ENCODE measurements around the gene EMC10. TPM values are rescaled to one million over a fixed set of nuclear protein-coding genes. Genes with fewer than 3 reads are reported as not detected.

EMC10 gene
- 76.0 and 76.2 TPM in 2 replicates for total RNA-seq

DNA sequence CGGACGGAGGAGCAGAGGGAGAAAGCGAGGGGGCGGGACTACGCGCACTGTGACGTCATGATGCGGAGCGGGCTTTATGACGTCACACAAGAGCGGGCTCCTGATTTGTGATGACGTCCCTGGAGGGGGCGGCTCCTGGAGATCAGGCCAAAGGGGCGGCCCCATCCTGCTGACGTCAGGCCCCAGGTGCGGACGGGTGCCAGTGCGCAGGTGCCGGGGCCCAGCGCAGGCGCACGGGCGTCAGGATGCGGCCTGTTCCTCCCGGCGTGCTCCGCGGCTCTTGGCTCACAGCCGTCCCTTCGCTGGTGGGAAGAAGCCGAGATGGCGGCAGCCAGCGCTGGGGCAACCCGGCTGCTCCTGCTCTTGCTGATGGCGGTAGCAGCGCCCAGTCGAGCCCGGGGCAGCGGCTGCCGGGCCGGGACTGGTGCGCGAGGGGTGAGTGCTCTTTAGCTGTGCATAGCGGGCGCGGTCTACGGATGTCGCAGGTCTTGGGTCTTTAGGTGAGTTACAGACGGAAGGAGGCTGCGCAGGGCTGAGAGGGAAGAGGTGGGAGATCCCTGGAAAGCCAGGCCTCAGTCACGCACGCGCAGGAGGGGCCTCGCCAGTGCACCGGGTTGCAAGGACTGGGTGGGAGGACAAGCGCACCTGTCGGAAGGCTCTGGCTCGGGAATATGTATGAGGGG is at the start of gene EMC10, which contains the start of gene GARIN5A:
TSS of gene EMC10 (plus strand) at position 284 of the 683 bp plus-strand sequence. CDS start at position 322, 38 bp downstream.
TSS of gene GARIN5A (minus strand) at position 625 of the 683 bp plus-strand sequence. CDS start at position 165, 460 bp downstream.
- intact Hi-C loops (cut with micrococcal nuclease): loop anchor here (1.0 kb wide), 2 partner anchors 35 to 119 kb away; partner anchors contain the start of gene JOSD2
- Mint-ChIP-seq H3K27me3 (ENCODE audit: low read depth) (no peaks in the 10 kb centered on the region), H3K9me3 (no peaks in the 10 kb centered on the region), H3K4me1 (ENCODE audit: low read depth) (peaks cover 10% of the 10 kb centered on the region), H3K27ac (peak within 1 kb of the TSS; percentile 77), H3K4me3 (ENCODE audit: low read depth) (peak within 1 kb of the TSS; percentile 99), H3K36me3 (ENCODE audit: low read depth) (peaks cover 31% of the 10 kb centered on the region)
- peak; percentile 92 for DNase-seq (ENCODE audit: low spot score)

DNA sequence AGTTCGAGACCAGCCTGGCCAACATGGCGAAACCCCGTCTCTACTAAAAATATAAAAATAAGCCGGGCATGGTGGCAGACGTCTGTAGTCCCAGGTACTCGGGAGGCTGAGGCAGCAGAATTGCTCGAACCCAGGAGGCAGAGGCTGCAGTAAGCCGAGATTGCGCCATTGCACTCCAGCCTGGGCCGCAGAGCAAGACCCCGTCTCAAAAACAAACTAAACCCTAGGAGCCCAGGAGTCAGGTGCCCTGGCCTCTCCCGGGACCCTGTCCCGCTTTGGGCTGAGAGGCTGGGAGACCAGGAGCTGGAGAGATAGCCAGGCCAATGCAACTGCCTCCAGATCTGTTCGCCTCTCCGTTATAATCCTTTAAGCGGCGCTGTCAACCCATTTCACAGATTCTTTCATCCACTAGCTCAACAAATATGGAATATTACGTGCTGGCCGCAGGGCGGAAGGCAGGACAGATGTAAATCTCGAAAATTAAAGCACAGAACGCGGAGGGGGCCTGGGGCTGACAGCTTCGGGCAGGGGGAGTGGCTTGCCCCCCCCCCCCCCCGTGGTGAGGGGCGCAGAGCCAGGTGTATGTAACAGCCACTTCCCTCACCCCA is 48.9 kb upstream of the EMC10 start:
- no peak overlapping the region for H3K4me3 Mint-ChIP-seq (ENCODE audit: low read depth)
- H3K36me3 Mint-ChIP-seq (ENCODE audit: low read depth): no peaks in the 10 kb centered on the region
- H3K27ac Mint-ChIP-seq: no peak overlapping the region
- peaks cover 8% of the 10 kb centered on the region for H3K4me1 Mint-ChIP-seq (ENCODE audit: low read depth)
- intact Hi-C loops (cut with micrococcal nuclease): no loop called here
- H3K27me3 Mint-ChIP-seq (ENCODE audit: low read depth): peaks cover 3% of the 10 kb centered on the region
- H3K9me3 Mint-ChIP-seq: no peaks in the 10 kb centered on the region
- DNase-seq (ENCODE audit: low spot score): no peak

DNA sequence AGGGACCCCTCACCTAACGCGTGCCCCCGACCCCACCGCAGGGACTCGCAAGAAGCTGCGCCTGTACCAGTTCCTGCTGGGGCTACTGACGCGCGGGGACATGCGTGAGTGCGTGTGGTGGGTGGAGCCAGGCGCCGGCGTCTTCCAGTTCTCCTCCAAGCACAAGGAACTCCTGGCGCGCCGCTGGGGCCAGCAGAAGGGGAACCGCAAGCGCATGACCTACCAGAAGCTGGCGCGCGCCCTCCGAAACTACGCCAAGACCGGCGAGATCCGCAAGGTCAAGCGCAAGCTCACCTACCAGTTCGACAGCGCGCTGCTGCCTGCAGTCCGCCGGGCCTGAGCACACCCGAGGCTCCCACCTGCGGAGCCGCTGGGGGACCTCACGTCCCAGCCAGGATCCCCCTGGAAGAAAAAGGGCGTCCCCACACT is 48.3 kb upstream of the EMC10 start:
- no peaks in the 10 kb centered on the region for H3K9me3 Mint-ChIP-seq
- no peak overlapping the region for H3K27ac Mint-ChIP-seq
- intact Hi-C loops (cut with micrococcal nuclease): no loop called here
- peaks cover 7% of the 10 kb centered on the region for H3K27me3 Mint-ChIP-seq (ENCODE audit: low read depth)
- peak overlapping the region; percentile 21 for H3K4me3 Mint-ChIP-seq (ENCODE audit: low read depth)
- no peaks in the 10 kb centered on the region for H3K36me3 Mint-ChIP-seq (ENCODE audit: low read depth)
- H3K4me1 Mint-ChIP-seq (ENCODE audit: low read depth): peaks cover 8% of the 10 kb centered on the region
- no peak for DNase-seq (ENCODE audit: low spot score)

DNA sequence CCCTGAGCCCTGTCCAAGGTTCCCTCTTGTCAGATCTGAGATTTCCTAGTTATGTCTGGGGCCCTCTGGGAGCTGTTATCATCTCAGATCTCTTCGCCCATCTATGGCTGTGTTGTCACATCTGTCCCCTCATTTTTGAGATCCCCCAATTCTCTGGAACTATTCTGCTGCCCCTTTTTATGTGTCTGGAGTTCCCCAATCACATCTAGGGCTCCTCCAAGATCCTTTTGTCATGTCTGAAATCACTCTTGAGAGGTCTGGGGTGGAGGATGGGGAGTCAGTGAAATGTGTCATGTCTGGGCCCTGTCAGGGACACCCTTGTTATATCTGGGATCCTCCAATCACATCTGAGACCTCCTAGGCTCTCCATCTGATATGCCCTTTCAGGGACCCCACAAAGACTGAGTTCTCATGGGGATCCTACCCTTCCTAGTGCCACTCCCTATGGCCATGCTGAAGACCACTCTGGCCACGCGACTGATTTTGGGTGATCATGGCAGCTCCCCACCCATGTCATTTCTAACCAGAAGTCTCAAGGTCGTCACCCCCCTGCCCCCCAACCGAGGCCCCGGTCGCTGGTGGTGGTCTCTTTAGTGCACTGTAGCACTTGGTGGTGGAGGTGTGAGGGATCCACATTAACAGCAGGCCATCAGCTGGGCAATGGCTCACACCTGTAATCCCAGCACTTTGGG is 47.4 kb upstream of the EMC10 start:
- Mint-ChIP-seq H3K9me3 (no peaks in the 10 kb centered on the region), H3K27ac (no peak overlapping the region), H3K4me3 (ENCODE audit: low read depth) (no peak overlapping the region), H3K4me1 (ENCODE audit: low read depth) (peaks cover 8% of the 10 kb centered on the region), H3K27me3 (ENCODE audit: low read depth) (peaks cover 10% of the 10 kb centered on the region), H3K36me3 (ENCODE audit: low read depth) (no peaks in the 10 kb centered on the region)
- no peak for DNase-seq (ENCODE audit: low spot score)
- intact Hi-C loops (cut with micrococcal nuclease): no loop called here

DNA sequence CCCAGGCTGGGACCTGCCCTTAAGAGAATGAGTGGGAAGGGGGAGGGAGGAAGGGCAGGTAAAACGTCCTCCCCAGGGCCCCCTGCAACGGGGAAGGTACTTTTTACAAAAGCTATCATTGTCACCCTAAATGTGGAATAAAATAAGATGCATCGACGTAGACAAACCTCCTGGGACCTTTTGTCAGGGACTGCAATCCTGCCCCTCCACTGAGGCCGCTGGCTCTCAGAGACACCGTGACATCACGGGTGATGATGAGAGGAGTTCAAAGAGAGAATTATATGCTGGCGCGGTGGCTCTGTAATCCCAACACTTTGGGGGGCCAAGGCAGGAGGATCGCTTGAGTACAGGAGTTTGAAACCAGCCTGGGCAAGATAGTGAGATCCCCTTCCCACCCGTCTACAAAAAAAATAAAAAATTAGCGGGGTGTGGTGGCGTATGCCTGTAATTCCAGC is 45.4 kb upstream of the EMC10 start:
- intact Hi-C loops (cut with micrococcal nuclease): no loop called here
- Mint-ChIP-seq H3K4me3 (ENCODE audit: low read depth) (peak overlapping the region; percentile 90), H3K27ac (no peak overlapping the region), H3K4me1 (ENCODE audit: low read depth) (peaks cover 8% of the 10 kb centered on the region), H3K36me3 (ENCODE audit: low read depth) (no peaks in the 10 kb centered on the region), H3K9me3 (no peaks in the 10 kb centered on the region), H3K27me3 (ENCODE audit: low read depth) (peaks cover 13% of the 10 kb centered on the region)
- no peak for DNase-seq (ENCODE audit: low spot score)

DNA sequence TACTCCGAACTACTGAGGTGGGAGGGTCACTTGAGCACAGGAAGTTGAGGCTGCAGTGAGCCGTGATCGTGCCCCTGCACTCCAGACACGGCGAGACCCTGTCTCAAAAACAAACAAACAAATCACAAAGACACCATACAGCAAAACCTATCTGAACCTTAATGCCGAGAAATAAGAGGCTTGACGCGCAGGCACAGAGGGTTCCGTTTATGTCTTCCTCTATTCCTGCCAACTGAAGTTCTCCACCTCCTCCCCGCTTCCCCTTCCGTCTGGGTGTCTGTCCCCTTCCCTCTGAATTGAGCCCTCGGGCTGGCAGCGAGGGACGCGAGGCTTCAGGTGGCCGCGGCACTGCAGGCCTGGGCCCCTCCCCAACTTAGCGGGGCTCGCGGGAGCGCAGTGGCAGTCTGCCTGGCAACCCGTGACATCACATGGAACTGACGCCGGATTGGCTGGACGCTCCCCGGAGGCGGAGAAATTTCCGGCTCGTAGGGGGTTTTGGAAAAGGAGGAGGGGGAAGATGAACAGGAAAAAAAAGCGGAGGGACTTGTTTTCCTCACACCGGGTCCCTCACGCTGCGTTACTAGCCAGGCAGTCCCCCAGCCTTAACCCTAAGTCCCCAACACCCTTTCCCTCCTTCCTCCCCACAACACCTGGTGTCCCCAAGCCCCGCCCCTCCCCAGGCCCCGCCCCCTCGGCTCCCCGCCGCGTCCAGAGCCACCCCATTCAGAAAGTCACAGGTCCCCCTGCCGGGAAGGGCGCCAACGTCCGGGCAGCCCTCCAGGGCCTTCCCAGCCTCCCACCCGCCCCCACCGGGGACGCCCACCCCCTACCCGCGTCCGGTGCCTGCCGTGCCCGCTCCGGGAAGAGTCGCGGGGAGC is 44.7 kb upstream of the EMC10 start:
- peak; percentile 84 for DNase-seq (ENCODE audit: low spot score)
- Mint-ChIP-seq H3K27me3 (ENCODE audit: low read depth) (peaks cover 13% of the 10 kb centered on the region), H3K36me3 (ENCODE audit: low read depth) (no peaks in the 10 kb centered on the region), H3K9me3 (no peaks in the 10 kb centered on the region), H3K4me1 (ENCODE audit: low read depth) (peaks cover 8% of the 10 kb centered on the region), H3K4me3 (ENCODE audit: low read depth) (peak overlapping the region; percentile 90), H3K27ac (peak overlapping the region; percentile 92)
- intact Hi-C loops (cut with micrococcal nuclease): no loop called here

DNA sequence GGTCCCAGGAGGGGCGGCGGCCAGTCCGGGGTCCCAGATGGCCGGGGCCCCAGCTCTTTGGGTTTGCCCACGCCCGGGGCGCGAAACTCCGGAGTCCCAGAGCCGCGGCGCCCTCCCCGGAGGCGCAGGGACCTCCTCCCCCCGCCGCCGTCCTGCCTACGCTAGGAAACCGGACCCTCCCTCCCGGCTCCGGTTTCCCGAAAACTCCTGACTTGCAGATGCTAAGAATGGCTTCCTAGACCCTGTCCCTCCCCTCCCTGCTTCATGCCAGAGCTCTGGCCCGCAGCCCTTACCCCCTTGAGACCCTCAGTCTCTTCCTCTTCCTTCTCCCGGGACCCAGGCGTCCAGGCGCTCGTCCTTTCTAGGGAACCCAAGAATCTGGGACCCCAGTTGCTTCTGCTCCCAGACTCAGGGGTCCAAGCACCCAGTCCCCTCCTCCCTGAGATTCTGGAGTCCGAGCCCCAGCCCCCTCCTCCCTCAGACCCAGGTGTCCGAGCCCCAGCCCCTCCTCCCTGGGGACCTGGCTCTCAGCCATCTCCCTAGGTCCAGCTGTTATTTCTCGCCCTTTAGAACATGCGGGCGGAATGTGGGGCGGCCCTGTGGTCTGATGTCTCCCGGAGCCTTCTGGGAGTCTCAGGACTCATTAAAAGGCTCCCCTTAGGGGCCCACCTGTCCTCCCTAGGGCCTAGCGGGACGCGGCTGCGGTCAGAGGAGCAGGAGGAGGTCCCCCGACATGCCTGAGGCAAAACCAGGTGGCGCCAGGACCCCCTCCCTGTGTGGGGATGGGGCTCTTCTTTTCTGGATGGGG is 43.9 kb upstream of the EMC10 start, which contains the start of gene MYBPC2:
TSS of gene MYBPC2 (plus strand) at position 672 of the 808 bp plus-strand sequence. CDS start at position 734, 62 bp downstream.
- Mint-ChIP-seq H3K4me1 (ENCODE audit: low read depth) (peaks cover 8% of the 10 kb centered on the region), H3K27me3 (ENCODE audit: low read depth) (peaks cover 13% of the 10 kb centered on the region), H3K36me3 (ENCODE audit: low read depth) (no peaks in the 10 kb centered on the region), H3K4me3 (ENCODE audit: low read depth) (peak within 1 kb of the TSS; percentile 90), H3K27ac (peak within 1 kb of the TSS; percentile 92), H3K9me3 (no peaks in the 10 kb centered on the region)
- intact Hi-C loops (cut with micrococcal nuclease): no loop called here
- no peak for DNase-seq (ENCODE audit: low spot score)

DNA sequence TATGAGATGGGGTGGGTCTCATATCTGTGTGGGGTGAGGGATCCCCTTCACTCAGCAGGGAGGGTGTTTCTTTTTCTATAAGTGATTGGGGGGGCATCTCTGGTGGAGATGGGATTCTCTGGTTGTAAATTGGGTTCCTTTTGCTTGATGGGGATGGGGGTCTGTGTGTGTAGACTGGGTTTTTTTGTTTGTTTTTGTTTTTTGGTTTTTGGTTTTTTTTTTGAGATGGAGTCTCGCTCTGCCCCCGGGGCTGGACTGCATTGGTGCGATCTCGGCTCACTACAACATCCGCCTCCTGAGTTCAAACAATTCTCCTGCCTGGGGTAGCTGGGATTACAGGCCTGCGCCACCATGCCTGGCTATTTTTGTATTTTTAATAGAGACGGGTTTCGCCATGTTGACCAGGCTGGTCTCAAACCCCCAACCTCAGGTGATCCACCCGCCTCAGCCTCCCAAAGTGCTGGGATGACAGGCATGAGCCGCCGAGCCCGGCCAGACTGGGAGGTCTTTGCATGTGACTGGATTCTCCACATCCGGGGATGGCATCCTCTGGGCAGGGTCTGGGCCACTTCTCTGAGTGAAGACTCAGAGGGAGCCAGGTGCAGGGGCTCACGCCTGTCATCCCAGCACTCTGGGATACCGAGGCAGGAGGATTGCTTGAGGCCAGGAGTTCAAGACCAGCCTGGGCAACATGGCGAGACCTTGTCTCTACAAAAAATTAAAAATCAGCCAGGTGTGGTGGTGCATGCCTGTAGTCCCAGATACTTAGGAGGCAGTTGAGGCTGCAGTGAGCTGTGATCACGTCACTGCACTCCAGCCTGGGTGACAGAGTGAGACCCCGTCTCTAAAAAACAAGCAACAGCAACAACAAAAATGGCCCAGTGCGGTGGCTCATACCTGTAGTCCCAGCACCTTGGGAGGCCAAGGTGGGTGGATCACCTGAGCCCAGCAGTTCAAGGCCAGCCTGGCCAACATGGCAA is 42.8 kb upstream of the EMC10 start:
- DNase-seq (ENCODE audit: low spot score): no peak
- Mint-ChIP-seq H3K4me3 (ENCODE audit: low read depth) (peak overlapping the region; percentile 71), H3K36me3 (ENCODE audit: low read depth) (no peaks in the 10 kb centered on the region), H3K27ac (no peak overlapping the region), H3K27me3 (ENCODE audit: low read depth) (peaks cover 13% of the 10 kb centered on the region), H3K9me3 (no peaks in the 10 kb centered on the region), H3K4me1 (ENCODE audit: low read depth) (peaks cover 8% of the 10 kb centered on the region)
- intact Hi-C loops (cut with micrococcal nuclease): no loop called here

DNA sequence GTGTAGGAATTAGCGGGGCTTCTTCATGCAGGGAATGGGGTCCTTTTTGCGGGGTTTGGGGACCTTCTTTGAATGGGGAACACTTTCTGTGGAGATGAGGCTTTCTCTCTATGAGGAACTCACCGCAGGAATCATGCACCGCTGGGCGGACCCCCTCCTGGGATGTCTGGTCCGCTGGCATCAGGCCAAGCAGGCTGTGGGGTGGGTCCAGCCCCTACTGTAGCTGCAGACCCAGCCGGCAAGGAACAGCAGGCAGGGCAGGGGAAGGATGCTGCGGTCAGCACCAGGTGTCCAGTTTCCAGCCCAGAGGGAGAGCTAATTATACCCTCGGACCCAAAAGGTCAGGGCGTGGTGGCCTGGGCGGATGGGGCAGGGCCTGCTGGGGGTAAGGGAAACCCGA is 41.8 kb upstream of the EMC10 start:
- intact Hi-C loops (cut with micrococcal nuclease): no loop called here
- Mint-ChIP-seq H3K27ac (no peak overlapping the region), H3K4me3 (ENCODE audit: low read depth) (peak overlapping the region; percentile 6), H3K4me1 (ENCODE audit: low read depth) (peaks cover 8% of the 10 kb centered on the region), H3K9me3 (no peaks in the 10 kb centered on the region), H3K36me3 (ENCODE audit: low read depth) (no peaks in the 10 kb centered on the region), H3K27me3 (ENCODE audit: low read depth) (peaks cover 13% of the 10 kb centered on the region)
- no peak for DNase-seq (ENCODE audit: low spot score)

DNA sequence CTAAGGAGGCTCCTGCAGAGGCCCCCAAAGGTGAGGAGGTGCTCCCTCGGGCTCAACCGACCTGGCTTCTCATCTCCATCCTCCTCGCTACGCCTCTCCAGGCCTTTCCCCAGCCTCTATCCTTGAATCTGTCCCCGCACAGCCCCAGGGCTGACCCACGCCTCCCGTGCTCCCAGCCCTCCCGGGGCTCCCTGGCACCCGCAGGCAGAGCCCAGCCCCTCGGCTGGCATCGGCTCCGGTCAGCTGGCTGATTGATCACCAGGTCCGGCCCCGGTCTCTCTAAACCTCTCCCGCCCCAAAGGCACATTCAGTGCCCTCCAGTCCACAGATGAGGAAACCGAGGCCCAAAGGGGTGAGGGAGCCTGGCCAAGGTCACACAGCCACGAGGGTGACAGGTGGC is 41.1 kb upstream of the EMC10 start:
- Mint-ChIP-seq H3K27me3 (ENCODE audit: low read depth) (peaks cover 16% of the 10 kb centered on the region), H3K4me3 (ENCODE audit: low read depth) (no peak overlapping the region), H3K9me3 (no peaks in the 10 kb centered on the region), H3K36me3 (ENCODE audit: low read depth) (no peaks in the 10 kb centered on the region), H3K4me1 (ENCODE audit: low read depth) (peaks cover 8% of the 10 kb centered on the region), H3K27ac (no peak overlapping the region)
- no peak for DNase-seq (ENCODE audit: low spot score)
- intact Hi-C loops (cut with micrococcal nuclease): no loop called here

DNA sequence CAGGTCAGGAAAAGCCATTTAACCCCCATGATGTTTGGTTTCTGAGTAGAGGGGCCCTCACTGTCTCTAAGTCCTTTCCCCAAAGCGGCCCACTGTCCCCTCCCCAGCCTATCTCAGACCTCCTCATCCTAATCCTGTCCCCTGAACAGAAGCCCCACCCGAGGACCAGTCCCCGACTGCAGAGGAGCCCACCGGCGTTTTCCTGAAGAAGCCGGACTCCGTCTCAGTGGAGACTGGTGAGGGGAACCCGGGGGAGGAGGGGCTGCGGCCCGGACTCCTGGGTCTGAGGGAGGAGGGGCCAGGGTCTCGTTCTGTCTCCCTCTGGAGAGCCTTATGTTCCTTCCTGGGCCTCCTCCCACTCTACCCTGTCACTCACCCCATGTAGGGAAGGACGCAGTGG is 40.7 kb upstream of the EMC10 start:
- H3K4me1 Mint-ChIP-seq (ENCODE audit: low read depth): peaks cover 8% of the 10 kb centered on the region
- H3K36me3 Mint-ChIP-seq (ENCODE audit: low read depth): no peaks in the 10 kb centered on the region
- H3K9me3 Mint-ChIP-seq: no peaks in the 10 kb centered on the region
- H3K27me3 Mint-ChIP-seq (ENCODE audit: low read depth): peaks cover 16% of the 10 kb centered on the region
- H3K27ac Mint-ChIP-seq: no peak overlapping the region
- DNase-seq (ENCODE audit: low spot score): no peak
- intact Hi-C loops (cut with micrococcal nuclease): no loop called here
- no peak overlapping the region for H3K4me3 Mint-ChIP-seq (ENCODE audit: low read depth)

Measured in activated T-helper 2 cell treated with anti-CD3 and anti-CD28 coated beads, Interferon-gamma antibody, Interleukin-2, Interleukin-4, amounts not matched to agents 10 μg/mL and 5 μg/mL and 100 μg/mL, durations not matched to agents 14 hours and 24 hours and 36 hours (primary cell).